ENCODE measurements around the gene SULF2. TPM values are rescaled to one million over a fixed set of nuclear protein-coding genes. Genes with fewer than 3 reads are reported as not detected.

Gene SULF2
- total and polyA plus RNA-seq, 8 donors: 11.3 to 42.0 (median 15.8) TPM

DNA sequence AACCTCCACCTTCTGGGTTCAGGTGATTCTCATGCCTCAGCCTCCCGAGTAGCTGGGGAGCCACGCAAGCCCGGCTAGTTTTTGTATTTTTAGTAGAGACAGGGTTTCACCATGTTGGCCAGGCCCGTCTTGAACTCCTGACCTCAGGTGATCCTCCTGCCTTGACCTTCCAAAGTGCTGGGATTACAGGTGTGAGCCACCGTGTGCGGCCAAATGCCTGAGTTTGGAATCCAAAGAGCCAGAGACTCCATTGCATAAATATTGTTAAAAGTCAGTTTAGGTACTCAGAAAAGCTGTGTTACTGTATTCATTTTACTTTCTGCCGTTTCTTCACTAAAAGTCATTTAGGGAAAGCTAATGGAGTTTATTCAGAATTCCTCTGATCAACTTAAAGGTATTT is 137.3 kb downstream of the SULF2 start:
- H3K36me3 ChIP-seq: peaks cover 0 to 96% of the 10 kb centered on the region in 2 donors
- H3K4me3 ChIP-seq: no peak overlapping the region
- no peaks in the 10 kb centered on the region for H3K4me1 ChIP-seq
- H3K27me3 ChIP-seq: no peaks in the 10 kb centered on the region
- ATAC-seq: no peak
- intact Hi-C loops (cut with DNase I): no loop called here
- no peak for DNase-seq
- no peak overlapping the region for H3K27ac ChIP-seq
- no peaks in the 10 kb centered on the region for H3K9me3 ChIP-seq
- TF ChIP-seq, protein P1, sequence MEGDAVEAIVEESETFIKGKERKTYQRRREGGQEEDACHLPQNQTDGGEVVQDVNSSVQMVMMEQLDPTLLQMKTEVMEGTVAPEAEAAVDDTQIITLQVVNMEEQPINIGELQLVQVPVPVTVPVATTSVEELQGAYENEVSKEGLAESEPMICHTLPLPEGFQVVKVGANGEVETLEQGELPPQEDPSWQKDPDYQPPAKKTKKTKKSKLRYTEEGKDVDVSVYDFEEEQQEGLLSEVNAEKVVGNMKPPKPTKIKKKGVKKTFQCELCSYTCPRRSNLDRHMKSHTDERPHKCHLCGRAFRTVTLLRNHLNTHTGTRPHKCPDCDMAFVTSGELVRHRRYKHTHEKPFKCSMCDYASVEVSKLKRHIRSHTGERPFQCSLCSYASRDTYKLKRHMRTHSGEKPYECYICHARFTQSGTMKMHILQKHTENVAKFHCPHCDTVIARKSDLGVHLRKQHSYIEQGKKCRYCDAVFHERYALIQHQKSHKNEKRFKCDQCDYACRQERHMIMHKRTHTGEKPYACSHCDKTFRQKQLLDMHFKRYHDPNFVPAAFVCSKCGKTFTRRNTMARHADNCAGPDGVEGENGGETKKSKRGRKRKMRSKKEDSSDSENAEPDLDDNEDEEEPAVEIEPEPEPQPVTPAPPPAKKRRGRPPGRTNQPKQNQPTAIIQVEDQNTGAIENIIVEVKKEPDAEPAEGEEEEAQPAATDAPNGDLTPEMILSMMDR (IDR thresholded peaks at IDR 0.05): no peak

DNA sequence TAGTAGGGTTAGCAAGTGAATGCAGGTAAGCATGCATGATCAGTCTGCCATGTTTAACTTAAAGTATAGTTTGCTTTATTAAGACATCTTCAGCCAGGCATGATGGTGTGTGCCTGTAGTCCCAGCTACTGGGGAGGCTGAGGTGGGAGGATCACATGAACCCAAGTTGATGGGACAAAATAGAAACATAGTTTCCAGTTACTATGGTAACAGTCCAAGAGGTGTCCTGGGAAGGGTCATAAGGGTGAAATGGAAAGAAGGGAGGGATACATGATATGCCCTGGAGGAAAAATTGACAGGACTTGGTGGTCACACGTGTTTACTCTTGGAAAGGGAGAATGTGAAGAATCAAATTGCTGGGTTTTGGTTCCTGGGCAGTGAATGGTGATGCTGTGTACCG is 139.6 kb downstream of the SULF2 start:
- H3K4me3 ChIP-seq: no peak overlapping the region
- peaks cover 0 to 96% of the 10 kb centered on the region in 2 donors for H3K36me3 ChIP-seq
- ATAC-seq: no peak
- no peak overlapping the region for H3K27ac ChIP-seq
- intact Hi-C loops (cut with DNase I): no loop called here
- no peaks in the 10 kb centered on the region for H3K4me1 ChIP-seq
- DNase-seq: no peak
- TF ChIP-seq, protein P1 (IDR thresholded peaks at IDR 0.05): no peak
- H3K27me3 ChIP-seq: no peaks in the 10 kb centered on the region
- H3K9me3 ChIP-seq: no peaks in the 10 kb centered on the region

DNA sequence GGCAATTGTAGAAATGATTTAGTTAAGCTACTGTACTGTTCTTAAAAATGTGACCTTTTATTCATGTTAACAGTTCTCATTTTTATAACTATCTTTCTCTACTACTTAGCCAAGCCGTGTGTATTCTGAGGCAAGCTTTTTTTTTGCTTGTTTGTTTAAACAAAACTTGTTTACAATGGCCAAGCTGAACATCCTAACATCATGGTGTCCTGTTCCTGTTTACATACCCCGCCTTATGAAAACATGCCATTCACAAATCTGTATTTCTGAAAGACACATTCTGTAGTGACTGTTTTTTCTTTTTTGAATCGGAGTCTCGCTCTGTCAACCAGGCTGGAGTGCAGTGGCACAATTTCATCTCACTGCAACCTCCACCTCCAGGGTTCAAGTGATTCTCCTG is 142.7 kb downstream of the SULF2 start:
- H3K36me3 ChIP-seq: peaks cover 0 to 96% of the 10 kb centered on the region in 2 donors
- no peaks in the 10 kb centered on the region for H3K9me3 ChIP-seq
- H3K27me3 ChIP-seq: no peaks in the 10 kb centered on the region
- no peak overlapping the region for H3K4me3 ChIP-seq
- H3K27ac ChIP-seq: no peak overlapping the region
- DNase-seq: no peak
- TF ChIP-seq, protein P1 (IDR thresholded peaks at IDR 0.05): no peak
- no peak for ATAC-seq
- no peaks in the 10 kb centered on the region for H3K4me1 ChIP-seq
- intact Hi-C loops (cut with DNase I): no loop called here

DNA sequence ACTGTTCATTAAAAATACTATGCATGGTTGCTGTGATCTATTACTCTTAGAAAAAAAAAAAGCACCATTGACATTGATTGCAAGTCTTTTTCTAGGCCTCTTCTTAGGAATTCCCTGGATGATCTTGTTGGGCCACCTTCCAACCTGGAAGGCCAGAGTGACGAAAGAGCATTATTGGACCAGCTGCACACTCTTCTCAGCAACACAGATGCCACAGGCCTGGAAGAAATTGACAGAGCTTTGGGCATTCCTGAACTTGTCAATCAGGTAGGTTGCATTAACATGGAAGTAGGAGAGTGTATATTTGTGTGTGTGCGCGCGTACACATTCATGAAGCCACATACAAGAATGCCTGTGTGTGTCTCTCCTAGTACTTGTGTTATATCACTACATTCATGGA is 143.2 kb downstream of the SULF2 start:
- no peaks in the 10 kb centered on the region for H3K9me3 ChIP-seq
- TF ChIP-seq, protein P1 (IDR thresholded peaks at IDR 0.05): no peak
- H3K27me3 ChIP-seq: no peaks in the 10 kb centered on the region
- no peaks in the 10 kb centered on the region for H3K4me1 ChIP-seq
- intact Hi-C loops (cut with DNase I): no loop called here
- no peak overlapping the region for H3K27ac ChIP-seq
- DNase-seq: no peak
- H3K4me3 ChIP-seq: no peak overlapping the region
- H3K36me3 ChIP-seq: peaks cover 0 to 96% of the 10 kb centered on the region in 2 donors
- ATAC-seq: no peak

DNA sequence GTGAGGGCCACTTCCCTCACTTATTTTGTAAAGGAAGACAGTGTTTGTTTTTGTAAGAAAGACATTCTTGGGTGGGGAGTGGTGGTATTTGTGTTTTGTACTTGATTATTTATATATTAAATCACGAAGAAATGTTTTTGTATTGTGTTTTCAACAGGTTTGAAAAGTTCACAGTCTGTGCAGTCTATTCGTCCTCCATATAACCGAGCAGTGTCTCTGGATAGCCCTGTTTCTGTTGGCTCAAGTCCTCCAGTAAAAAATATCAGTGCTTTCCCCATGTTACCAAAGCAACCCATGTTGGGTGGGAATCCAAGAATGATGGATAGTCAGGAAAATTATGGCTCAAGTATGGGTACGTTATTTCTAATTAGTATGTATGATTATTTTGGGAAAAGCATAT is 146.4 kb downstream of the SULF2 start:
- no peaks in the 10 kb centered on the region for H3K4me1 ChIP-seq
- H3K36me3 ChIP-seq: peaks cover 0 to 97% of the 10 kb centered on the region in 2 donors
- no peaks in the 10 kb centered on the region for H3K27me3 ChIP-seq
- H3K9me3 ChIP-seq: no peaks in the 10 kb centered on the region
- ATAC-seq (no peak), DNase-seq (no peak)
- intact Hi-C loops (cut with DNase I): loop anchor here in 1 of 2 donors (10.0 kb wide), 1 partner anchor 224 kb away; no protein-coding TSS in a partner anchor
- TF ChIP-seq, protein P1 (IDR thresholded peaks at IDR 0.05): no peak
- H3K4me3 ChIP-seq: no peak overlapping the region
- H3K27ac ChIP-seq: no peak overlapping the region

All from left lung (tissue), 10 donors.